Kidney tubule cell (primary cell): ENCODE data around the gene NCOA3.
A peak's percentile ranks its signal among the peaks of the same experiment; 100 is the strongest.
"Not testable (repeated sequence)": the region's sequence is repeated elsewhere in the genome, so short reads cannot be mapped to it uniquely, and the experiment has no call there.

Experiments
- DNase-seq: peaks from one replicate; pipeline ENCODE4 v3.0.0-alpha.2; 2018; ENCODE audit warnings: low spot score

The NCOA3 gene

DNA sequence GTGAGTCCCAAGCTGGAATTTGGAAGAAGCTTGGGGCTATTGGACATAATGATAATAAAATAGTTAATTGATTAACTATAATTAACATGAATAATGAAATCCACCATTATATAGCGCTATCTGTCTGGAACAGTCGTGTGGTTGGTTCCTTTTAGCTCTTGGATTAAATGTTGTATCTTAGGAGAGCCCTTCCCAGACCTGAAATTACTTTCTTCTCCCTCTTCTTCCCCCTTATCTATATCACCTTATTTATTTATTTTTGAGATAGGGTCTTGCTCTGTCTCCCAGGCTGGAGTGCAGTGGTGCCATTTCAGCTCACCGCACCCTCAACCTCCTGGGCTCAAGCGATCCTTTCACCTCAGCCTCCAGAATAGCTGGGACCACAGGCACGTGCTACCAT lies 64.6 kb downstream of the NCOA3 start:
- DNase-seq, result no peak

DNA sequence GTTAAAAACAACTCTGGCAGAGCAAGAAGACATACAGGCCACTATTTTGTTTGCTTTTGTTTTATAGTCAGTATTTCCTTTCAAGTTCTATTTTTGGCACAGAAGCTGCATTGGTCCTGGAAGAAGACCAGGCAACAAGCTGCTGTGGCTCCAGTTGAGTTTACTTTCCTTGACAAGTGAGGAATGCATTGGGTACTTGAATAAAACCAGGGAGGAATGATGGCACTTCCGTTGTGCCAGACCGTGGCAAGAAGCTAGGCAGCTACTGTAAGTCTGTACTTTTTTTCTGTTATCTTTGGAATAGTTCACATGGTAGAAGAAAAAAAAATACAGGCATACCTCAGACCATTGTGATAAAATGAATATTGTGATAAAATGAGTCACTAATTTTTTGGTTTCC lies 66.3 kb downstream of the NCOA3 start:
- DNase-seq, result peak; percentile 56

DNA sequence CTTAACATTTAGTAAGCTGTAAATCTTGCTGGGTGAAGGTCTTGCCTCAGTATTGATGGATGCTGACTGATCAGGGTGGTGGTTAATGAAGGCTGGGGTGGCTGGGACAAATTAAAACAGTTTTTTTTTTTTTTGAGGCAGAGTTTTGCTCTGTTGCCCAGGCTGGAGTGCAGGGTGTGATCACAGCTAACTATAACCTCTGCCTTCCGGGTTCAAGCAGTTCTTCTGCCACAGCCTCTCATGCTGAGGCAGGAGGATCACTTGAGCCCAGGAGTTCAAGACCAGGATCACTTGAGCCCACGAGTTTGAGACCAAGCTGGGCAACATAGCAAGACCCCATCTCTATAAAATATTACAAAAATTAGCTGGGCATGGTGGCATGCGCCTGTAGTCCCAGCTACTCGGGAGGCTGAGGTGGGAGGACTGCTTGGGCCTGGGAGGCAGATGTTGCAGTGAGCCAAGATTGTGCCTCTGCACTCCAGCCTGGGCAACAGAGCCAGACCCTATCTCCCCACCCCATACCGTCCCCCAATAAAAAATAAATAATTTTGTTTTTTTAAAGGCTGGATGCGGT lies 67.2 kb downstream of the NCOA3 start:
- DNase-seq, result no peak

DNA sequence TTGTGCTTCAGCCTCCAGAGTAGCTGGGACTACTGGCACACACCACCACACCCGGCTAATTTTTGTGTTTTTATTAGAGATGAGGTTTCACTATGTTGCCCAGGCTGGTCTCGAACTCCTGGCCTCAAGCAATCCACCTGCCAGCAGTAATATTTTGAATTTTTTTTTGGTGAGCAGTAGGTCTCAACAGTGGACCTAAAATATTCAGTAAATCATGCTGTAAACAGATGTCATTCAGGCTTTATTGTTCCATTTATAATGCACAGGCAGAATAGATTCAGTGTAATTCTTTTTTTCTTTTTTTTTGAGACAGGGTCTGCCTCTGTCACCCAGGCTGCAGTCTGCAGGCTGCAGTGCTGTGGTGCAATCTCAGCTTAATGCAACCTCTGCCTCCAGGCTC lies 69.7 kb downstream of the NCOA3 start:
- DNase-seq, result no peak

DNA sequence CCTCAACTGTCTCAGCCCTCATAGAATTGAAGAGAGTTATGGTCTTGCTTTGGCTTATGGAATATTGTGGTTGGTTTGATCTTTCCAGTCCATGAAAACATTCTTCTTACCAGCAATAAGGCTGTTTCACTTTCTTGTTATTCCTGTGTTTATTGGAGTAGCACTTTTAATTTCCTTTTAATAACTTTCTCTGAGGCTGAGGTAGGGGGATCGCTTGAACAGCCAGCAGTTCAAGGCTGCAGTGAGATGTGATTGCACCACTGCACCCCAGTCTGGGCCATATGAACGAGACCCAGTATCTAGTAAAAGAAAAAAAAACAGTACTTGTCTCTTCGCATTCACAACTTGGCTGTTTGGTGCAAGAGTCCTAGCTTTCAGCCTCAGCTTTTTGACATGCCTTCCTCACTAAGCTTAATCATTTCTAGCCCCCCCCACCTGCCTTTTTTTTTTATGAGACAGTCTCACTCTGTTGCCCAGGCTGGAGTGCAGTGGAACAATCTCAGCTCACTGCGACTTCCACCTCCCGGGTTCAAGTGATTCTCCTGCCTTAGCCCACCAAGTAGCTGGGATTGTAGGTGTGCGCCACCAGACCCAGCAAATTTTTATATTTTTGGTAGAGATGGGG lies 70.5 kb downstream of the NCOA3 start:
- no peak for DNase-seq

DNA sequence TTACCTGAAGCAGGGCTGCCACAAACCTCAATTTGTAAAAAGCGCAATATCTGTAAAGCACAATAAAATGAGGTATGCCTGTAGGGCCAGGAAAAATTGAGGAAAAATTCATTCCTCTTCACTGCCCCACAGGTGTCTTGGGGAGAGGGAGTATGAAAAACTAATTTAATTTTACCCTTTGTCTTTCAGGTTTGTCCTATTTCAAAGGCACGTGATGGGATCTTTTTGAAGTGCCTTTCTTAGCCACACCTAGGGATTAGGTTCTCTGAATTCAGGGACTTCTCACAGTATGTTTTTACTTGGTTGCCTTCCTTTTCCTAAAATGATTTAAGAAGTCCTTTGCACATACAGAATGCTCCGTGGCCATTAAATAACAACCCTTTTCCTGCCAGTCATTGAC lies 71.9 kb downstream of the NCOA3 start:
- DNase-seq, result no peak

DNA sequence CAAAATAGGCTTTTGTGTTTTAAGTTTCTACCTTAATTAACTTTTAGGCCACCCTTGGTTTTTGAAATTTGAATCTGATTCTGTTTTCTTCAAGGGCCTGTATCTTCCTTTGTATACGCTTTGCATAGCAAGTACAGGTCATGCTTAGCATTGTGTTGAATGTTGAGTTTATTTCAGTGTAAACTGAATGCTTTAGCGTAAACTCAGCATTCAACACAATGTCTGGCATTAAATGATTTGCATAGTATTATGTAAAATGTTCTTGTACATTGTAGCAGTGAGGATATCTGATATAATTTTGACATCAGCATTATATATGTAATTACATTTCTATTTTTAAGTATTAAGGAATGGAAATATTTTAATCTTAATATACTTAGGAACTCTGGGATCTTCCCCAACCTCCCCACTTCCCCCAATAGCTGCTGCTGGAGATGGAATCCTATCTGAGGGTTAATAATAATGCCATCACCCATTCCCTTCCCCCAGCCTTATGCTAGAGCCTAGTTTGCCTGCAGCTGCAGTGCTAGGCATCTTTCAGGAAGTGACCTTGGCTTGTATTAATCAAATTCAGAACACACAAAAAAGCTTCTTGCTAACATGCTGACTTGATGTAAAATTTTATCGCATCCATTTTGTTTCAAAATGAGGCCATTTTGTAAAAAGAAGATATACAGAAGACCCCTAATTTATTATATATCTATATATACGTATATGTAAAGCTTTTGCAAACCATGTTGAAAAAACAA lies 73.1 kb downstream of the NCOA3 start:
- DNase-seq, result peak; percentile 46

DNA sequence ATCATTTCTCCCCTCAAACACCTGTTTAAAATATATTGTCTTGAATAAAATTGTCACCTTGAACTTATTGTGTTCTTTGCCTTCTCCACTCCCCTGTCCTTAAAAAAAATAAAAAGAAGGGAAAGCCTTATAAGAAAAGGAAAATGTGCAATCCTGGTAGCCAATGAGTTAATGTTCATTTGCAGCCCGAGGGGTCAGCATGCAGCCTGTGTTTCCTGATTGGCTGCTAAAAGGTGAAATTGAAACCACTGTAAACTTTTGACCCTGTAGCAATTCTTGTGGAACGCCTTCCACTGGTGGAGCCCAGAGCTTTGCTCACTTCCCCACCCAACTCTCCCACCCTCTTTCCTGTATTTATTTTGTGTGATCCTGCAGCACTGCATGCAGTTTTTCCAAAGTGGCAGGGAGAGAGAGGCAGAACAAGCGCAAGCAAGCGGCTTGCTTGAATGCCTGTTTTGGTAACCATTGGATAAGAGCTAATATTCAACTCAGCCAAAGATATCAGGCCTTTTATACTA lies 74.9 kb downstream of the NCOA3 start:
- DNase-seq, result peak; percentile 89

DNA sequence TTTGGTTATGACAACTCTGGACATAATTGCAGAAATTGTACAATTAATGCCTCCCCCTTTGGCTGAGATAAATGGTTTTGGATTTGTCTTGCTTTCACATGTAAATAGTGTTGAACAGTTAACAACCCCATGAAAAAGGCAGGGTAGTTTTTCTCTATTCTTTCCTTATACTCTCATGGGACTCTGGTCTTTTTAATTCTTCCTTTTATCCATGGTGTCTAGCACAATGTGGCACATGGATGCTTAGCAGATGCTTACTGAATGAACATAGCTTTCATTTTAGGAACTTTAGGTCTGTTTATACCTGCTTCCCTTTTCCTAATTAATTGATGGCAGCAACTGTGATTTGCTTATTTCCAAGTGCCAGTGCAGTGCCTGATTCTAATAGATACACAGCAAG lies 75.6 kb downstream of the NCOA3 start:
- no peak for DNase-seq

DNA sequence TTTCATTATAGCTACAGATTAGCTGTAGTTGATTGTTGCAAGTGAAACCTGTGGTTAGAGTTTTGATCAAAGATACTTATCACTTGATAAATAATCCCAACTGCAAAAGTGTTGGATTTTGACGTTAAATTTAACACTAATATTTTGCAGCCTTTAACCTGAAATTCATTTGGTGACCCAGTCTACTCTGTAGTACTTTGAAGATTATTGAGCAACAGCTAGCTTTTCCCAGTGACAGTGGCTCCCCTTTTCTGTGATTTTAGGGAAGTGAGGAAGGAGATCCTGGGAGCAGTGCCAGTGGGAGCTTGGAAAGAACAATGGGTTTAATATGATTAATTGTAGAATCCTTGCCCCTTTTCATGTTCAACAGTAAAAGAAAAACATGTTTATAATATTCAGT lies 76.9 kb downstream of the NCOA3 start:
- DNase-seq, result no peak

DNA sequence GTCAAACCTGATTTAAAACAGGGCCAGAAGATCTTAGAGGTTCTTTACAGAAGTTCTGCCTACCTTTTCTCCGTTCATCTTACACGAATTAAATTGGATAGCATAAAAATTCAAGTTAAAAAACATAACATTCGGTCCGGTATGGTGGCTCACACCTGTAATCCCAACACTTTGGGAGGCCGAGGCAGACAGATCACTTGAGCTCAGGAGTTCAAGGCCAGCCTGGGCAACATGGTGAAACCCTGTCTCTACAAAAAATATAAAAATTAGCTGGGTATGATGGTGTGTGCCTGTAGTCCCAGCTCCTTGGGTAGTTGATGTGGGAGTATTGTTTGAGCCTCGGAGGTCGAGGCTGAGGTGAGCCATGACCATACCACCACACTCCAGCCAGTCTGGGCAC lies 79.0 kb downstream of the NCOA3 start:
- DNase-seq, result not testable (repeated sequence)

DNA sequence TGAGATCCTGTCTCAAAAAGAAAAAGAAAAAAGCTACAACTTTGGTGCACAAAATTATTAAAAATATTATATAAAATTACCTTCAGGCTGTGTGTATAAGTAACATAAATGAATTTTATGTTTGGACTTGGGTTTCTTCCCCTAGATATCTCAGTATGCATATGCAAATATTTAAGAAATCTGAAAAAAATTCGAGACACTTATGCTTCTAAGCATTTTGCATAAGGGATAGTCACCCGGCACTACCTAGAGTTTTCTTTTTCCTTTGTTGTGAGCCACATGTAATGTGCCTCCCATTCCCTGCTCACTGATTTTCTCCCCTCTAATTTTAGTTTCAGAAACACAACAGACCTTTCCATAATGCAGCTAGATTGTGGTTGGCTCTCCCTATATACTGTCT lies 79.4 kb downstream of the NCOA3 start:
- no peak for DNase-seq

DNA sequence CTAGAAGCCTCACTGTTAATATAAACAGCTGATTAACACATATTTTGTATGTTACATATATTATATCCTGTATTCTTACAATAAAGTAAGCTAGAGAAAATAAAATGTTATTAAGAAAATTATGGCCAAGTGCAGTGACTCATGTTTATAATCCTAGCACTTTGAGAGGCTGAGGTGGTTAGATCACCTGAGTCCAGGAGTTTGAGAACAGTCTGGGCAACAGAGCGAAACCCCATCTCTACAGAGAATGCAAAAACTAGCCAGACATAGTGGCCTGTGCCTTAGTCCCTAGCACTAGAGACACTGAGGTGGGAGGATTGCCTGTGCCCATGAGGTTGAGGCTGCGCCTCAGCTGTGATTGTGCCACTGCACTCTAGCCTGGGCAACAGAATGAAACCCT lies 81.9 kb downstream of the NCOA3 start:
- peak; percentile 53 for DNase-seq

DNA sequence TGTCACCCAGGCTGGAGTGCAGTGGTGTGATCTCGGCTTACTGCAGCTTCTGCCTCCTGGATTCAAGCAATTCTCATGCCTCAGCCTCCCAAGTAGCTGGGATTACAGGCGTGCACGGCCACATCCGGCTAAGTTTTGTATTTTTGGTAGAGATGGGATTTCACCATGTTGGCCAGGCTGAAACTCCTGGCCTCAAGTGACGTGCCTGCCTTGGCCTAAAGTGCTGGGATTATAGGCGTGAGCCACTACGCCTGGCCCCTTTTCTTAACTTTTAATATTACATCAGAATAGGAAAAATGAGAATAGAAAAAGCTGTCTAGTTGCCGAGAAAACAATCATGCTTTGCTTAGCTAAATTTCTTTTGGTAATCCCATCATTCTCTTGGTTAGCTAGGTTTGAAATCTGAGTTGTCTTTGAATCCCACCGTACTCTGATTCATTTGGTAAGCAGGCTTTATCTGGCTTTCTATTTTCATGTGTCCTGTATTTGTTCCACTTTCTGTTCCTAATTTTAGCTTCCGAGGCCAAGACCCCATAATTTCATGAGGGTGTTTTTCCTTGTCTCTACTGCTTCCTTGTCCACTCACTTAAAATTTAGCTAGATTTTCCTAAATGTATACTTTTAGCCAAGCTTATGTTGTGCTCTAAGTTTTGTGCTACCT lies 83.5 kb downstream of the NCOA3 start:
- no peak for DNase-seq

DNA sequence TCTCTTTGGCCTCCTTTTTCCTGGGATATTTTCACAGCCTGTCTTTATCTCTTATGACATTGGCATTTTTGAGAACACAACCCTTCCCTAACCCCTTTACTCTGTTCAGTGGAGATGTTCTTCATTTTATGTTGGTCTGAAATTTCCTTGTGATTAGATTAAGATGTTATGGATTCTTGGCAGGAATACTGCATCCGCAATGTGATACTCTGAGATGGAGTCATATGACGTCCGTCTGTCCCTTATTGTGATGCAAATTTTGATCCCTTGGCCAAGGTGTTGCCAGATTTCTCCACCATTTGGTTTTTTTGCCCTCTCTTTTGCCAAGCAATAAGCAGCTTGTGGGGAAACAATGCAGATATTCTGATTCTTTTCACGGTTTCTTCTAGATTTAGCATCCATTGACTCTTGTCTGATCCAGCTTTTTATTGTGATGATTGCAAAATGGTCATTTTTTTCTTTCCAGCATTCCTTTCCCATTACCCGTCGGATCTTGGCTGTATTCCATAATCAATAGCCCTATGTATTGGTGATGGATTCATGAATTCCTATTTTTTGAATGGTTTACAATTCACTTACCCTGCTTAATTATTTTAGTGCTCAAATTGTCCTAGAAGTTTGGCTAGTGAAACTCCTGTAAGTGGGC lies 85.1 kb downstream of the NCOA3 start:
- no peak for DNase-seq

DNA sequence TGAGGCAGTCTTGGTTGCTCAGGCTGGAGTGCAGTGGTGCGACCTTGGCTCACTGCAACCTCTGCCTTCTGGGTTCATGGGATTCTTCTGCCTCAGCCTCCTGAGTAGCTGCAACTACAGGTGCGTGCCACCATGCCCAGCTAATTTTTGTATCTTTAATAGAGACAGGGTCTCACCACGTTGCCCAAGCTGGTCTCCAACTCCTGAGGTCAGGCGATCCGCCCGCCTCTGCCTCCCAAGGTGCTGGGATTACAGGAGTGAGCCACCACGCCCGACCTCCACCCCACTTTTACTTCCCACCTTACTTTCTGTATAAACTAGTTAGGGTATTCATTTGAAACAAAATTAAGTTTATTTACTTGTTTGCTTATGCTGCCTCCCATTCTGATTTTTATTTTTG lies 86.5 kb downstream of the NCOA3 start:
- no peak for DNase-seq

DNA sequence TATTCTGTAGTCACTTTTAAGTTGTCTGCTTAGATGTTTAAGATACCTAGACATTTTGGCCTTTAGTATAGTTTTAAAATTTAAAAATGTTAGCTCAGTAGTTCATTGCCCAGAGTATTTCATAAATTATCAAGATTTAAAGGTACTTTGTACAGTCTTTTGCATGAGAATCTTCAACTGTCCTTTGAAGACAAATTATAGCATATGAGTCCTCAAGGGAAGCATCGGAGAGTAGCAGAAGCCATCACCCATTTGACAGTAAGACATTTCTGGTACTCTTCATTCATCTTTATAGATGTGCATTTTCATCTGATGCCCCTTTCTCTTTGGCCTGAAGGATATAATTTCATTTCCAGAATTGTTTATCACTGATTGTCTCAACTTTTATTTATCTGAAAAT lies 89.5 kb downstream of the NCOA3 start:
- DNase-seq, result no peak

DNA sequence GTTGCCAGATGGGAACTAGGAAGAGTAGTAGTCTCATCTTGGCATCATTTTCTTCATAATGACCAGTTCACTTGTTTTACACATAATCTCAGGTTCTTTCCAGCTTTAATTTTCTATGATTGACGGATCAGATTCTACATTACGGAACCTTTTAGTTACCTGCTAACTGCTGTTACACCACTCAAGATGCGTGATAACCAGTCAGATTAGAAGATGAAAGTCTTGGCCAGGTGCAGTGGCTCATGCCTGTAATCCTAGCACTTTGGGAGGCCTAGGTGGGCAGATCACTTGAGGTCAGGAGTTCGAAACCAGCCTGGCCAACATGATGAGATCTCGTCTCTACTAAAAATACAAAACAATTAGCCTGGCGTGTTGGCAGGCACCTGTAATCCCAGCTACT lies 92.5 kb downstream of the NCOA3 start:
- DNase-seq, result no peak

DNA sequence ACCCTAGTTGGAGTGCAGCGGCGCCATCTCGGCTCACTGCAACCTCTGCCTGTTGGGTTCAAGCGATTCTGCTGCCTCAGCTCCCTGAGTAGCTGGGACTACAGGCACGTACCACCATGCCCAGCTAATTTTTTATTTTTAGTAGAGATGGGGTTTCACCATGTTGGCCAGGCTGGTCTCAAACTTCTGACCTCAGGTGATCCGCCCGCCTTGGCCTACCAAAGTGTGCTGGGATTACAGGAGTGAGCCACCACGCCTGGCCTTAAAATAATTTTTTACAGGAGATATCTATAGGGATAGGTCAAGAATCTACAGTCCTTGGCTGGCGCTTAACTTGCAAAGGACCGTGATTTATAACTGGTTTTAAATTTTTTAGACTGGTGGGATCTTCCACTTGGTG lies 93.5 kb downstream of the NCOA3 start:
- not testable (repeated sequence) for DNase-seq

DNA sequence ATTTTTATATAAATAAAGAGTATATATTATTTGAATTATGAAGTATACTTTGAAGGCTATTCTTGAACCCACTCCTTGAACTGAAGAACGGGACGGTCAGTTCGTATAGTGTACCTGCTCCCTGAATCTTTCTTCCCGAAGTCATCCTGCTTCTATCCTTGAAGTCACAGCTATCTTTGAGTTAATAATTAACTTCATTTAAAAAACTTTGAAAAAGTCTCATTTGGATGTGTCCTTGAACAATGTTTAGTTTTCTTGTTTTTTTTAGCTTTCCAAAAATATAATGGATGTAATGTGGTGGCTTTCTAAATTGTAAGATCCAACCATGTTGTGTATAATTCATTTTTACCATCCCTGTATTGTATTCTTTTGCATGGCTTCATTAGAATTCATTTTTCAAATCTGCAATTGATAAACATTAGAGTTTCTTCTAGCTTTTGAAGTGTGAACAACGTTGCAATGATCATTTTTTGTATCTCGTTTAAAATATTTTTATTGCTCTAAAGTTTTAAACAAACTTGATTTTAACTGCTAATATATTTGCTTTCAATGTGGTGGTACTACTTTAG lies 94.4 kb downstream of the NCOA3 start:
- DNase-seq, result no peak

DNA sequence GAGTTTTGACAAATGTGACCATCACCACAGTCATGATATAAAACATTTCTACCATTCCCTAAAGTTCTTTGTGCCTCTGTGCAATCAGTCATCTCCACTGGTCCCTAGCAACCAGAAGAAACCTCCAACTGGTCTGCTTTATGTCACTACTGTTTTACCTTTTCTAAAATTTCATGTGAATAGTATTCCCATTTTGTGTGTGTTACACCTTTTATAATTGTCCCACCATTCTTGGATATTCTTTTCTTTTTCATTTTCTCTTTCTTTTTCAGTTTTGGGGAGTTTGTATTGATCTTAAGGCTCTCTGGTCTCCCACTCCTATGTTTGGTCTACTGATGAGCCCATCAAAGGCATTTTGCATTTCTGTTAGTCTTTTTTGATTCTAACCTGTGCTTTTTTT lies 95.4 kb downstream of the NCOA3 start:
- DNase-seq, result no peak
